Trophoblast cell (in vitro differentiated cells and primary cell): Measurements from ENCODE around the gene IQCN.

Experiments used
- DNase-seq, 2 donors: peaks; one replicate each; pipeline ENCODE4 v3.0.0-alpha.2; 2016
- H2AFZ ChIP-seq: 2 replicates; pipeline ENCODE4 v1.6.1; 2013; ENCODE audit warnings: low read length, moderate library complexity, mild to moderate bottlenecking; ENCODE audit not compliant: insufficient read depth, poor library complexity
- H2AK5ac ChIP-seq: 2 replicates; pipeline ENCODE4 v1.6.1; 2013; ENCODE audit warnings: mild to moderate bottlenecking, low read length
- H2BK120ac ChIP-seq: 2 replicates; pipeline ENCODE4 v1.6.1; 2013; ENCODE audit warnings: low read length, mild to moderate bottlenecking, moderate library complexity; ENCODE audit not compliant: insufficient read depth, poor library complexity
- H2BK12ac ChIP-seq: 2 replicates; pipeline ENCODE4 v1.6.1; 2013; ENCODE audit warnings: mild to moderate bottlenecking, low read length, moderate library complexity
- H2BK5ac ChIP-seq: 2 replicates; pipeline ENCODE4 v1.6.1; 2013; ENCODE audit warnings: low read length, low read depth, moderate library complexity, mild to moderate bottlenecking; ENCODE audit not compliant: poor library complexity
- H3K14ac ChIP-seq: 2 replicates; pipeline ENCODE4 v1.6.1; 2013; ENCODE audit warnings: mild to moderate bottlenecking, low read length
- H3K18ac ChIP-seq: 2 replicates; pipeline ENCODE4 v1.6.1; 2013; ENCODE audit warnings: mild to moderate bottlenecking, low read length
- H3K23ac ChIP-seq: 2 replicates; pipeline ENCODE4 v1.6.1; 2013; ENCODE audit warnings: low read length
- H3K27ac ChIP-seq: 2 replicates; pipeline ENCODE4 v1.5.1; 2013; ENCODE audit warnings: low read depth, mild to moderate bottlenecking, inconsistent platforms, low read length, moderate library complexity
- H3K27me3 ChIP-seq: 2 replicates; pipeline ENCODE4 v1.6.1; 2013; ENCODE audit warnings: inconsistent platforms, mild to moderate bottlenecking, low read length, moderate library complexity; ENCODE audit not compliant: insufficient read depth
- H3K36me3 ChIP-seq, 2 experiments: 1 replicate in 1 of 2; 2 replicates in 1 of 2; pipeline ENCODE4 v1.6.1; 2013; ENCODE audit warnings: low read length in 2 of 2, mild to moderate bottlenecking in 2 of 2, moderate library complexity in 1 of 2; ENCODE audit not compliant: insufficient read depth in 2 of 2, control insufficient read depth in 1 of 2
- H3K4ac ChIP-seq: 2 replicates; pipeline ENCODE4 v1.6.1; 2013; ENCODE audit warnings: low read depth, mild to moderate bottlenecking, low read length, moderate library complexity
- H3K4me1 ChIP-seq, 2 experiments: 1 replicate in 1 of 2; 2 replicates in 1 of 2; pipeline ENCODE4 v1.6.1; 2013; ENCODE audit warnings: low read length in 2 of 2, mild to moderate bottlenecking in 2 of 2, moderate library complexity in 1 of 2; ENCODE audit not compliant: insufficient read depth in 2 of 2, control insufficient read depth in 1 of 2
- H3K4me2 ChIP-seq: 2 replicates; pipeline ENCODE4 v1.6.1; 2013; ENCODE audit warnings: inconsistent platforms, mild to moderate bottlenecking, low read length, moderate library complexity
- H3K4me3 ChIP-seq: 2 replicates; pipeline ENCODE4 v1.5.1; 2013; ENCODE audit warnings: mild to moderate bottlenecking, low read depth, low read length, inconsistent platforms
- H3K79me1 ChIP-seq: one replicate; pipeline ENCODE4 v1.6.1; 2013; ENCODE audit warnings: low read length
- H3K79me2 ChIP-seq: 2 replicates; pipeline ENCODE4 v1.6.1; 2013; ENCODE audit warnings: low read length, mild to moderate bottlenecking; ENCODE audit not compliant: control insufficient read depth, insufficient read depth, poor library complexity
- H3K9ac ChIP-seq: 2 replicates; pipeline ENCODE4 v1.6.1; 2013; ENCODE audit warnings: mild to moderate bottlenecking, low read length
- H3K9me3 ChIP-seq: 2 replicates; pipeline ENCODE4 v1.6.1; 2013; ENCODE audit warnings: low read depth, mild to moderate bottlenecking, control low read depth, inconsistent platforms, low read length; ENCODE audit not compliant: insufficient read depth
- H4K12ac ChIP-seq: 2 replicates; pipeline ENCODE4 v1.6.1; 2013; ENCODE audit warnings: low read depth, mild to moderate bottlenecking, low read length, moderate library complexity
- H4K8ac ChIP-seq: 2 replicates; pipeline ENCODE4 v1.6.1; 2013; ENCODE audit warnings: low read depth, mild to moderate bottlenecking, low read length, moderate library complexity
- H4K91ac ChIP-seq: one replicate; pipeline ENCODE4 v1.6.1; 2013; ENCODE audit warnings: low read depth, mild to moderate bottlenecking, low read length, moderate library complexity
- WGBS: extraction: QIAGEN DNeasy Blood & Tissue Kit; methylation state at CpG from one replicate; pipeline ENCODE4 v1.1.7; 2013; ENCODE audit warnings: missing lambda C conversion rate; ENCODE audit not compliant: insufficient read length, insufficient coverage; ENCODE audit errors: extremely low coverage; 5-methylcytosine and 5-hydroxymethylcytosine counted together

IQCN gene

GRCh38 chr19:18286973-18287635 is 12.9 kb upstream of the IQCN start:
- peak overlapping the region; percentile 37 for H3K18ac ChIP-seq
- H3K14ac ChIP-seq: peak overlapping the region; percentile 53
- no peaks in the 10 kb centered on the region for H3K36me3 ChIP-seq
- peak overlapping the region; percentile 95 for H2BK120ac ChIP-seq
- peaks cover 52% of the 10 kb centered on the region for H3K79me1 ChIP-seq
- H3K4me1 ChIP-seq: peaks cover 41 to 42% of the 10 kb centered on the region in 2 experiments
- peak overlapping the region; percentile 14 for H2AFZ ChIP-seq
- no peak overlapping the region for H3K9ac ChIP-seq
- no CpG with 5 or more reads among the region's 21 CpGs for WGBS
- H3K27ac ChIP-seq: peak overlapping the region; percentile 85
- peak overlapping the region; percentile 59 for H3K4me2 ChIP-seq
- H4K12ac ChIP-seq: peak overlapping the region; percentile 86
- peak overlapping the region; percentile 42 for H2BK5ac ChIP-seq
- peak overlapping the region; percentile 96 for H2BK12ac ChIP-seq
- H3K9me3 ChIP-seq: no peaks in the 10 kb centered on the region
- H3K4me3 ChIP-seq: no peak overlapping the region
- no peak overlapping the region for H3K23ac ChIP-seq
- H3K27me3 ChIP-seq: no peaks in the 10 kb centered on the region
- peak overlapping the region; percentile 63 for H4K8ac ChIP-seq
- DNase-seq: no peak
- peak overlapping the region; percentile 25 for H3K4ac ChIP-seq
- peak overlapping the region; percentile 72 for H4K91ac ChIP-seq
- H3K79me2 ChIP-seq: peaks cover 16% of the 10 kb centered on the region
- H2AK5ac ChIP-seq: peak overlapping the region; percentile 52

GRCh38 chr19:18284712-18285360 is 10.6 kb upstream of the IQCN start:
- Histone ChIP-seq H4K91ac (peak overlapping the region; percentile 94), H3K23ac (no peak overlapping the region), H3K79me1 (peaks cover 51% of the 10 kb centered on the region), H3K4me2 (no peak overlapping the region), H3K4me3 (no peak overlapping the region), H3K4ac (peak overlapping the region; percentile 1), H2BK5ac (peak overlapping the region; percentile 11), H4K8ac (no peak overlapping the region), H3K36me3 (peaks cover 0 to 7% of the 10 kb centered on the region in 2 experiments), H4K12ac (peak overlapping the region; percentile 1), H2BK12ac (peak overlapping the region; percentile 98), H3K79me2 (peaks cover 21% of the 10 kb centered on the region), H2BK120ac (peak overlapping the region; percentile 74), H3K9ac (no peak overlapping the region), H3K14ac (peak overlapping the region; percentile 73), H3K9me3 (no peaks in the 10 kb centered on the region), H3K27ac (no peak overlapping the region), H2AK5ac (peak overlapping the region; percentile 99), H3K4me1 (peaks cover 31 to 32% of the 10 kb centered on the region in 2 experiments), H3K18ac (peak overlapping the region; percentile 49), H2AFZ (no peak overlapping the region), H3K27me3 (no peaks in the 10 kb centered on the region)
- no peak for DNase-seq
- no CpG with 5 or more reads among the region's 12 CpGs for WGBS

DNA sequence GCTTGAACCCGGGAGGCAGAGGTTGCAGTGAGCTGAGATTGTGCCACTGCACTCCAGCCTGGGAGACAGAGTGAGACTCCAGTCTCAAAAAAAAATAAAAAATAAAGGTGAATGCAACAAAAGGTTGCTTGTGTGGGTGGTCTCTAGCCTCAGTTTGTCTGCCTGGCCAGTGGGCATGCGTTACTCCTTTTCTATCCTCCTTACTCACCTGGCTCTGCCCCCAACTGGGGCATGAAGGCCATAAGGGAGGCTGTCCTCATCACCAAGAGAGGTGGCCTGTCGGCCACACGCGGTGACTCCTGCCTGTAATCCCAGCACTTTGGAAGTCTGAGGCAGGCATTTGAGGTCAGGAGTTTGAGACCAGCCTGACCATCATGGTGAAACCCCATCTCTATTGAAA is 9.1 kb upstream of the IQCN start:
- H3K23ac ChIP-seq: no peak overlapping the region
- H3K79me1 ChIP-seq: peaks cover 49% of the 10 kb centered on the region
- peaks cover 10 to 14% of the 10 kb centered on the region in 2 experiments for H3K36me3 ChIP-seq
- H3K14ac ChIP-seq: peak overlapping the region; percentile 45
- no peaks in the 10 kb centered on the region for H3K27me3 ChIP-seq
- no peaks in the 10 kb centered on the region for H3K9me3 ChIP-seq
- peak overlapping the region; percentile 43 for H2BK120ac ChIP-seq
- peaks cover 34% of the 10 kb centered on the region in 2 experiments for H3K4me1 ChIP-seq
- H4K12ac ChIP-seq: no peak overlapping the region
- H3K27ac ChIP-seq: no peak overlapping the region
- peak overlapping the region; percentile 58 for H2BK5ac ChIP-seq
- no peak overlapping the region for H2AFZ ChIP-seq
- peak overlapping the region; percentile 51 for H4K8ac ChIP-seq
- peak overlapping the region; percentile 94 for H2BK12ac ChIP-seq
- peak overlapping the region; percentile 28 for H3K4ac ChIP-seq
- peak overlapping the region; percentile 73 for H4K91ac ChIP-seq
- peaks cover 30% of the 10 kb centered on the region for H3K79me2 ChIP-seq
- H3K9ac ChIP-seq: no peak overlapping the region
- DNase-seq: no peak
- H3K4me2 ChIP-seq: no peak overlapping the region
- peak overlapping the region; percentile 53 for H2AK5ac ChIP-seq
- H3K4me3 ChIP-seq: no peak overlapping the region
- peak overlapping the region; percentile 77 for H3K18ac ChIP-seq
- WGBS: no CpG with 5 or more reads among the region's 5 CpGs

- Histone ChIP-seq H3K14ac (peak overlapping the region; percentile 91), H2AFZ (peak overlapping the region; percentile 32), H3K79me1 (peaks cover 43% of the 10 kb centered on the region), H4K91ac (peak overlapping the region; percentile 97), H2BK120ac (peak overlapping the region; percentile 94), H4K12ac (peak overlapping the region; percentile 88), H3K79me2 (peaks cover 35% of the 10 kb centered on the region), H3K27ac (peak overlapping the region; percentile 100), H3K36me3 (peaks cover 15 to 20% of the 10 kb centered on the region in 2 experiments), H3K4ac (peak overlapping the region; percentile 87), H3K4me3 (peak overlapping the region; percentile 56), H3K4me1 (peaks cover 32 to 33% of the 10 kb centered on the region in 2 experiments), H3K4me2 (peak overlapping the region; percentile 86), H3K9me3 (no peaks in the 10 kb centered on the region), H3K27me3 (no peaks in the 10 kb centered on the region), H2BK5ac (peak overlapping the region; percentile 92), H4K8ac (peak overlapping the region; percentile 82), H2AK5ac (peak overlapping the region; percentile 97), H2BK12ac (peak overlapping the region; percentile 94), H3K18ac (peak overlapping the region; percentile 94), H3K9ac (peak overlapping the region; percentile 86), H3K23ac (no peak overlapping the region)
- no peak for DNase-seq
- WGBS: no CpG with 5 or more reads among the region's 4 CpGs
These were observed 8.5 kb upstream of the IQCN start for GRCh38 chr19:18282788-18283141.
